Measurements from ENCODE around the gene CAPN5.
"Not testable (repeated sequence)": the region's sequence is repeated elsewhere in the genome, so short reads cannot be mapped to it uniquely, and the experiment has no call there.

The CAPN5 gene

GRCh38 chr11:77096591-77097019 lies 29.8 kb downstream of the CAPN5 start:
- DNase-seq (ENCODE audit: low read depth, low spot score): no peak

DNA sequence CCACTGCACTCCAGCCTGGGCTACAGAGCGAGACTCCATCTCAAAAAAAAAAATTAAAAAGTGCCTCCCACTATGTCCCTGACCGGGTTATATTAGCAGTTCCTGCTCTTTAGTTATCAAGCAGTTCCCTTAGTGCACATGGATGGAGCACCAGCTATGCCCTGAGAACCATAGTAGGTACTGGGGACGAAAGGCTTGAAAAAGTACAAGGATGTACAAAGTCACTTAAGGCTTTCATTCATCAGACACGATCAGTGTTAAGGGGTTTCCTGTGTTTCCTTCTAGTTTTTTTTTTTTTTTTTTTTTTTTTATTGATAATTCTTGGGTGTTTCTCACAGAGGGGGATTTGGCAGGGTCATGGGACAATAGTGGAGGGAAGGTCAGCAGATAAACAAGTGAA lies 30.4 kb downstream of the CAPN5 start:
- DNase-seq (ENCODE audit: low read depth, low spot score): not testable (repeated sequence)

- no peak for DNase-seq (ENCODE audit: low read depth, low spot score)
These were observed 33.6 kb downstream of the CAPN5 start for GRCh38 chr11:77100166-77101042.

DNA sequence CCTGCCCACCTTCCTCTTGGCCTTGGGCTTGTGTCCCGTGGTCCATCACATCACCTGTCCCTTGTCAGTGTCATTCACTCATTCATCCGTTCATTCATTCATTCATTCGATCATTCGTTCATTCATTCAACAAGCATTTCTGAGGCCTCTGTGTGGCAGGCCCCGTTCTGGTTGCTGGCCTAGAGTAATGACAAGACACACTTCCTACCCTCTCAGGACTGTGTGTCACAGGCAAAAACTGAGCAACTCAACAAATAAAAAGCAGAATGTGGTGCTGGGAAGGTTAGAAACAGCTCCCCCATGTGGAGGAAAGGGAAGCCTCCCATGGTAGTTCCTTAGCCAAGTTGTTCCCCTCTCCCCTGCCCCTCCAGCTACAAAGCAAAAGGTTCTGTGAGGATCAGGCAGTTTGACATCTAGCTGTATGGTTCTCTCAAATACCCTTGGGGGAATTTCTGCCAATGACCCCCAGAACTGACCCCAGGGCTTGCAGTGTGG lies 34.3 kb downstream of the CAPN5 start:
- DNase-seq (ENCODE audit: low read depth, low spot score): no peak

- no peak for DNase-seq (ENCODE audit: low read depth, low spot score)
These were observed 35.8 kb downstream of the CAPN5 start, which contains the start of gene OMP for GRCh38 chr11:77102246-77103210. TSS of gene OMP (plus strand) at chr11:77102840. CDS start at chr11:77102840, 0 bp downstream.

GRCh38 chr11:77103319-77103718 lies 36.5 kb downstream of the CAPN5 start:
- DNase-seq (ENCODE audit: low read depth, low spot score): no peak

DNA sequence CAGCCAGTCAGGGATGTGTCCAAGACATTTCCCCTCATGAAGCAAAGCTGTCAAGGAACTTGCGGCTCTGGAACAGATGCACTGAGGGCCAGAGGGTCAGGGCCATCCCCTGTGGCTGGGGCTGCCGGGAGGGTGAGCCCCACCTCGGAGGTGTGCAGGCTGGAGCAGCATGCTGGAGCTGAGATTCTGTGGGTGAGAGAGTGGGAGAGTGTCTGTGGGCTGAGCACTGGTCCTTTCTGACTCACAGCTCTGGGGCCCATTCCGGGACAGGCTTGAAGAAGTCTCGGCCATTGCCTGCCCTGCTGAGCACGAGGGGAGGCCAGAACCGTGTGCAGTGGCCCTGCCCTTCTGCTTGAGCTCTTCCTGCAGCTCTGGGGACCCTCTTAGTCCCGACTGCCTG lies 38.0 kb downstream of the CAPN5 start:
- DNase-seq (ENCODE audit: low read depth, low spot score): no peak

DNA sequence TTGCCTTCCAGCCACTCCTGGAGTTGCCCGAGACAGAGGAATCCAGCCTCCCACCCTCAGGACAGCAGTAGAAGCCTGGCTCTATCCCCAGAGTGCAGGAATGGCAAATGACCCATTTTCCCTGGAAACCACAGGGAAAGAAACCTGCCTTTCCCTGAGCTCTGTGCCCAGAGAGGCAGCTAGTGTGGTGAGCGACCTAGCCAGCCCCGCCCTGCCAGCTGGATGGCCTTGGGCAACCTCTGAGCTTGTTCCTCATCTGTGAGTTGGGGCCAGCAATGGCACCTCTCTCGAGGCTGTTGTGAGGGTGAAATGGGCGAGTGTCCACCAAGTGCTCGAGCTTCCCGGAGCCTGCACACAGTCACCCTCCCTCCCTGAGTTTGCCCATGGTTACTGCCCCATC lies 39.5 kb downstream of the CAPN5 start:
- DNase-seq (ENCODE audit: low read depth, low spot score): no peak

GRCh38 chr11:77106759-77107158 lies 40.0 kb downstream of the CAPN5 start:
- no peak for DNase-seq (ENCODE audit: low read depth, low spot score)

- DNase-seq (ENCODE audit: low read depth, low spot score): peak; percentile 71
These were observed 41.2 kb downstream of the CAPN5 start for GRCh38 chr11:77107950-77108349.

GRCh38 chr11:77108436-77108835 lies 41.7 kb downstream of the CAPN5 start:
- DNase-seq (ENCODE audit: low read depth, low spot score): no peak

- DNase-seq (ENCODE audit: low read depth, low spot score): no peak
These were observed 42.7 kb downstream of the CAPN5 start for GRCh38 chr11:77109236-77110019.

DNA sequence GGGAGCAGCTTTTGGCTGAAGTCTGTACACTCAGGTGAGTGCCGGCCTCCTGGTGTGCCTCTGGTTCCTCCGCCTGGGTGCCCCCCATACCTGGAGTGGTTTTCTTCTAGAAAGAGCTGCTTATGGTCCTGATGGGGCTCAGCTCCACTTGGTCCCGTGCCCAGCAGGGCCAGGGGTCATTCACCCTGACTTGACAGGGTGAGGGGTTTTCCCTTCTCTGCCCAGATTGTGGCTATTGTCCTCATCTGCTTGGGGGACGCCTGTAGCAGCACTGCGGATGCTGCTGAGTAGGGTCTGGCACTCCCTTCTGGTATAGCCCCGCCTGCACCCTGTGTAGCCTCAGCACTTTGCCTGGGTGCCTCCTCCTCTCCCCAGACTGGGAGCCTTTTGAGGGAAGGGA lies 44.1 kb downstream of the CAPN5 start:
- DNase-seq (ENCODE audit: low read depth, low spot score): no peak

GRCh38 chr11:77111277-77111676 lies 44.5 kb downstream of the CAPN5 start:
- DNase-seq (ENCODE audit: low read depth, low spot score): no peak

GRCh38 chr11:77111946-77112345 lies 45.2 kb downstream of the CAPN5 start:
- no peak for DNase-seq (ENCODE audit: low read depth, low spot score)

GRCh38 chr11:77112641-77113381 lies 46.0 kb downstream of the CAPN5 start:
- no peak for DNase-seq (ENCODE audit: low read depth, low spot score)

DNA sequence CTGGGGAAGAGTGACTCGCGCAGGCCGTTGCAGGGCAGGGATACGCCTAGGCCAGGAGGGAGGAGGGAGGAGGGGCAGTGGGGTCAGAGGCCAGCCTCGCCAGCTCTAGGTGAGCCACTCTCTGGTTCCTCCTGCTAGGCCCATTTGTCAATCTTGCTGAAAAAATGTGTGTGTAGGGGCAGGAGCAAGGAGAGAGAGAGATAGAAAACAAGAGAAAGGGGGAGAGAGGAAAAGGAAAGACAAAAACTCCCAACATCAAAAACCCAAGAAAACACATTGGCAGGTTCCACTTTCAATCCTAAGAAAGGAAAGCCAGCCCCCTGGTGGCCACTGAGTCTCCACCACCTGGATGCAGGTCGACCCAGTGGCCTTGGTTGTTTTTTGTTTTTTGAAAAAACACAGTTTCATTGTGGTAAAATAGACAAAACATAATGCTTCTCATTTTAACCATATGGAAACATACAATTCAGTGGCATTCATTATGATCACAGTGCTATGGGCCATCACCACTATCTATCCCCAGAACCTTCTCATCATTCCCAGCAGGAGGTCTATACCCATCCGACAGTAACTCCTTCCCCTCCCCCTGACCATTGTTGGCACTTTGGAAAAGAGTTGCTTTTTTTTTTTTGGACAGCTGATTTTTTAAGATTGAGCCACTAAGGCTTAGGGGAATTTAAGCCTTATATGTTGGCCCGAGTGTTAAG lies 46.8 kb downstream of the CAPN5 start:
- no peak for DNase-seq (ENCODE audit: low read depth, low spot score)

DNA sequence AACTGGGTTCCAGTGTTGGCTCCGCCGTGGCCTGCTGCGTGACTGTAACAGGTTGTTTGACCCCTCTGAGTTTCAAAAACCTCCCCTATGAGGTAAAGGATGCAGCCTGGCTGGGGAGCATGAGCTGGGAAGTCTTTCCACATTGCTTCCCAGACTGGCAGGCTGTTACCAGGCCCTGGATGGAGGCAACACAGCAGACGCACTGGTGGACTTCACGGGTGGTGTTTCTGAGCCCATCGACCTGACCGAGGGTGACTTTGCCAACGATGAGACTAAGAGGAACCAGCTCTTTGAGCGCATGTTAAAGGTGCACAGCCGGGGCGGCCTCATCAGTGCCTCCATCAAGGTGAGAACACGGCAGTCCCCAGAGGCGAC lies 47.3 kb downstream of the CAPN5 start:
- no peak for DNase-seq (ENCODE audit: low read depth, low spot score)

- DNase-seq (ENCODE audit: low read depth, low spot score): no peak
These were observed 48.4 kb downstream of the CAPN5 start for GRCh38 chr11:77115181-77115611.

DNA sequence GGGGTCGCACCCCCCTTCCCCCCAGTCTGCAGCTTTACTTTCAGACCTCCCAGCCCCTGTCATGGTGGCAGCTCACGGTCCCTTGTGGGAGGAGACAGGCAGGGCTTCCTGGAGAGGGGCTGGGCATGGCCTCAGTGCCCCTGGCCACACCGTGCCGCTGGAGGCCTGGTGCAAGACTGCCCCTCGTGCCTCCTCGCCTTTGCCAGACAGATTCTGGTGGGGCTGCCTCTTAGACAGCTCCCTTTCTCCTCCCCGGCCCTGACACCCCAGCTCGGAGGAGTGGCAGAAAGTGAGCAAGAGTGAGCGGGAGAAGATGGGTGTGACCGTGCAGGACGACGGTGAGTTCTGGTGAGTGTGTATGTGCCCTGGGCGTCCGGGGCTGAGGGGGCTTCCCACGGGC lies 49.2 kb downstream of the CAPN5 start:
- no peak for DNase-seq (ENCODE audit: low read depth, low spot score)

Data from brain pericyte (primary cell).